Measurements from ENCODE around the gene ACTA2. TPM values are rescaled to one million over a fixed set of nuclear protein-coding genes. Genes with fewer than 3 reads are reported as not detected.

ACTA2 gene
- total RNA-seq, 1 donor from 2014 or later: 300 TPM

- DNase-seq: no peak
Measured at GRCh38 chr10:88892222-88892967, 60.2 kb downstream of the ACTA2 start.

GRCh38 chr10:88890681-88891381, 61.7 kb downstream of the ACTA2 start:
- DNase-seq: no peak

GRCh38 chr10:88889559-88890337, 62.8 kb downstream of the ACTA2 start:
- DNase-seq: no peak

GRCh38 chr10:88888810-88889445, 63.6 kb downstream of the ACTA2 start:
- DNase-seq: no peak

- no peak for DNase-seq
Measured at GRCh38 chr10:88886557-88886956, 66.0 kb downstream of the ACTA2 start.

Small RNA genes lying within 50 kb of the gene (small RNA-seq; reads per million reads assigned to genes)
- not detected for gene RF02116 (ENCODE audit: low replicate concordance)

Other genes starting within 250 kb of the ACTA2 start
- 1.1 TPM for gene LIPK, start 246.5 kb downstream of the ACTA2 start, total RNA-seq
- not detected for gene LIPN, start 192.8 kb downstream of the ACTA2 start, total RNA-seq
- gene LIPM, start 150.0 kb downstream of the ACTA2 start, total RNA-seq: not detected
- 4.1 TPM for gene ANKRD22, start 100.9 kb downstream of the ACTA2 start, total RNA-seq
- gene STAMBPL1, start 72.5 kb downstream of the ACTA2 start, total RNA-seq: 17.2 TPM
- 31.9 TPM for gene FAS, start 38.0 kb upstream of the ACTA2 start, total RNA-seq

Measured in tongue (tissue), 3 donors.